ENCODE data around the gene USP7.

GRCh38 chr16:8893426-8893825 lies 70.3 kb downstream of the USP7 start:
- TF ChIP-seq, protein P1, sequence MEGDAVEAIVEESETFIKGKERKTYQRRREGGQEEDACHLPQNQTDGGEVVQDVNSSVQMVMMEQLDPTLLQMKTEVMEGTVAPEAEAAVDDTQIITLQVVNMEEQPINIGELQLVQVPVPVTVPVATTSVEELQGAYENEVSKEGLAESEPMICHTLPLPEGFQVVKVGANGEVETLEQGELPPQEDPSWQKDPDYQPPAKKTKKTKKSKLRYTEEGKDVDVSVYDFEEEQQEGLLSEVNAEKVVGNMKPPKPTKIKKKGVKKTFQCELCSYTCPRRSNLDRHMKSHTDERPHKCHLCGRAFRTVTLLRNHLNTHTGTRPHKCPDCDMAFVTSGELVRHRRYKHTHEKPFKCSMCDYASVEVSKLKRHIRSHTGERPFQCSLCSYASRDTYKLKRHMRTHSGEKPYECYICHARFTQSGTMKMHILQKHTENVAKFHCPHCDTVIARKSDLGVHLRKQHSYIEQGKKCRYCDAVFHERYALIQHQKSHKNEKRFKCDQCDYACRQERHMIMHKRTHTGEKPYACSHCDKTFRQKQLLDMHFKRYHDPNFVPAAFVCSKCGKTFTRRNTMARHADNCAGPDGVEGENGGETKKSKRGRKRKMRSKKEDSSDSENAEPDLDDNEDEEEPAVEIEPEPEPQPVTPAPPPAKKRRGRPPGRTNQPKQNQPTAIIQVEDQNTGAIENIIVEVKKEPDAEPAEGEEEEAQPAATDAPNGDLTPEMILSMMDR (IDR thresholded peaks at IDR 0.05), result no peak
- no peak for TF ChIP-seq POLR2A (IDR thresholded peaks at IDR 0.05)

Measured in esophagus squamous epithelium (tissue), 4 donors.